HFF-Myc (cell line): ENCODE measurements around the gene CANX.

Experiments used
- DNase-seq: peaks from one replicate; pipeline ENCODE4 v3.0.0-alpha.2; 2011; ENCODE audit warnings: low read depth; ENCODE audit errors: extremely low read depth
- H3K4me3 ChIP-seq: replicated peaks from 2 replicates; pipeline ENCODE4 v1.5.1; 2011; ENCODE audit warnings: low read depth, mild to moderate bottlenecking, control low read depth, low read length
- TF ChIP-seq, protein P1 (sequence below): IDR thresholded peaks from 2 replicates; pipeline ENCODE4 v1.5.1; 2012; ENCODE audit warnings: mild to moderate bottlenecking, low read depth, low read length, control low read depth; ENCODE audit errors: missing control alignments

CANX gene

DNA sequence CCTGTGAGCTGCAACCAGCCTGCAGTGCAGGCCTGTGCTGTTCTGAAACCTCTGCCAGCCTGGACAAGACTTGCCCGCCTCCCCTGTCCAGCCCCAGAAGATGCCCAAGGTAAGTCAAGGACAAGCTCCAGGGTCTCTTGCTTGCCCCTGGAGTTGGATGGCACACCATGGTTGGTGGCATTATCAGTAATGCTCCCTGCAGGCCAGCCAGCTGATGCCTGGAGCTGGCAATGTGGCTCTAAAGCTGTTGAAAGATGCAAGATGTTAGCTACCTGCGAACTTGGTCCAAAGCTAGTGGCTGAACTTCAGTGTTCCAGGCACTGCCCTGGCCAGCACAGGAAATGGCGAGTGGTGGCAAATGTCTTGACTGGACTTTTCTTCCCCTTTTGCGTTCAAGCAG lies 81.1 kb downstream of the CANX start:
- no peak for DNase-seq

DNA sequence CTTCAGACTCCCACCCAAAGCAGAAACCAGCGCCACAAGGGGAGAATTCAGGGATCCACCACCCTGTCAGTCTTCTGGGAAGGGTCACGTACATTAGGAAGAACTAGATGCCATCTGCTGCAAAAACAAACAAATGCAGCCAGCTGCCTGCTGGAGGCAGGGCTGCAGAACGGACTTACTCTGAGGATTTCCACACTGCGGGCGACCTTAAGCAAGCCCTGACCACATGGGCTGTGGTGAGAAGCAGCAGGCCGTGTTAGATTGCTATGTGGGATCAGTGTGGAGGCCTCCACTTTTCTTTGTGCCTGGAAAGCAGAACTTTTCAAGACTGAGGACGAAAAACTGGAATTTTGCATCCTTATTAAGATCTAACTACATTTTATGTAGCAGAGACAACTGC lies 81.6 kb downstream of the CANX start:
- no peak for DNase-seq
- no peak overlapping the region for H3K4me3 ChIP-seq
- TF ChIP-seq, protein P1, sequence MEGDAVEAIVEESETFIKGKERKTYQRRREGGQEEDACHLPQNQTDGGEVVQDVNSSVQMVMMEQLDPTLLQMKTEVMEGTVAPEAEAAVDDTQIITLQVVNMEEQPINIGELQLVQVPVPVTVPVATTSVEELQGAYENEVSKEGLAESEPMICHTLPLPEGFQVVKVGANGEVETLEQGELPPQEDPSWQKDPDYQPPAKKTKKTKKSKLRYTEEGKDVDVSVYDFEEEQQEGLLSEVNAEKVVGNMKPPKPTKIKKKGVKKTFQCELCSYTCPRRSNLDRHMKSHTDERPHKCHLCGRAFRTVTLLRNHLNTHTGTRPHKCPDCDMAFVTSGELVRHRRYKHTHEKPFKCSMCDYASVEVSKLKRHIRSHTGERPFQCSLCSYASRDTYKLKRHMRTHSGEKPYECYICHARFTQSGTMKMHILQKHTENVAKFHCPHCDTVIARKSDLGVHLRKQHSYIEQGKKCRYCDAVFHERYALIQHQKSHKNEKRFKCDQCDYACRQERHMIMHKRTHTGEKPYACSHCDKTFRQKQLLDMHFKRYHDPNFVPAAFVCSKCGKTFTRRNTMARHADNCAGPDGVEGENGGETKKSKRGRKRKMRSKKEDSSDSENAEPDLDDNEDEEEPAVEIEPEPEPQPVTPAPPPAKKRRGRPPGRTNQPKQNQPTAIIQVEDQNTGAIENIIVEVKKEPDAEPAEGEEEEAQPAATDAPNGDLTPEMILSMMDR: no peak

More for the DNA sequence above, 81.1 kb downstream of the CANX start:
- TF ChIP-seq, protein P1: no peak
- H3K4me3 ChIP-seq: no peak overlapping the region
